NCI-H2227 (cell line): ENCODE data around the gene OSBPL8.
"Not testable (repeated sequence)": the region's sequence is repeated elsewhere in the genome, so short reads cannot be mapped to it uniquely, and the experiment has no call there.

Experiments used
- DNase-seq: peaks from one replicate; lab custom pipeline; 2025; ENCODE audit not compliant: unreplicated experiment; lab: John Stamatoyannopoulos, UW

Gene OSBPL8

GRCh38 chr12:76375470-76375869, 184.1 kb downstream of the OSBPL8 start:
- no peak for DNase-seq

DNA sequence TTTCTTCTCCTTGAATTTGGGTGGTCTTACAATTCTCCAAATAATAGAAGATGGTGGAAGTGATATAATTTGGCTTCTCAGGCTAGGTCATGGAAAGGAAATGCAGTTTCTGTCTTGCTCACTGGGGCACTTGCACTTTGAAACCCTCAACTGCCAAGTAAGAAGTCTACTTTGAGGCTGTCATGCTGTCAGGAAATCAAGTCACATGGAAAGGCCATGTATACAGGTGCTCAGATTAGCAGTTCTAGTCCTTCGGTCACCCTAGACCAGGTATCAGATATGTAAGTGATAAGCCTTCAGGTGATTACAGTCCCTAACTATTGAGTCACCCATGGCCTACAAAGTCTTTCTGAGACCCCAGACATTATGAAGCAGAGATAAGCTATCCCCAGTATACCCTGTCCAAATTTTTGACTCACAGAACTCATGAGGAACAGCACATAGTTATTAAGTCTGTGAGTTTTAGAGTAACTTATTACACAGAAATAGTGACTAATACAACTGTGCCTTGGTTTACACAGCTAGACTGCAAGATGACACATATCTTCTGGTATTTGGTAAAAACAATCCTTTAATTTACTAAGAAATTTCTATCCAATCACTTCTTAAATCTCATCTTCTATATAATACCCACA, 185.1 kb downstream of the OSBPL8 start:
- DNase-seq = no peak

GRCh38 chr12:76368230-76368629, 191.3 kb downstream of the OSBPL8 start:
- DNase-seq = no peak

DNA sequence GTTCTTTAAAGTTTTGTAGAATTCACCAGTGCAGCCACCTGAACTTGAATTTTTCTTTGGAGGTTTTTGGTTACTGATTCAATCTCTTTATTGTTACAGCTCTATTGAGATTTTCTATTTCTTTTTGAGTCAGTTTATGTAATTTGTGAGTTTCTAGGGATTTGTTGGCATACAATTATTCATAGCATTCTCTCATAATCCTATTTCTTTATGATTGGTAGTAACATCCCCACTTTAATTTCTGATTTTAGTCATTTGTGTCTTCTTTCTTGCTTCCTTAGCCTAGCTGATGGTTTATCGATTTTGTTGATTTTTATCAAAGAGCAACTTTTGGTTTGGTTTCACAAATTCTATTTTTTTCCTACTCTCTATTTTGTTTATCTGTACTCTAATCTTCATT, 193.4 kb downstream of the OSBPL8 start:
- no peak for DNase-seq

- DNase-seq = not testable (repeated sequence)
These were observed 195.4 kb downstream of the OSBPL8 start for GRCh38 chr12:76364131-76364530.

- DNase-seq = no peak
These were observed 199.3 kb downstream of the OSBPL8 start for GRCh38 chr12:76360316-76360715.

DNA sequence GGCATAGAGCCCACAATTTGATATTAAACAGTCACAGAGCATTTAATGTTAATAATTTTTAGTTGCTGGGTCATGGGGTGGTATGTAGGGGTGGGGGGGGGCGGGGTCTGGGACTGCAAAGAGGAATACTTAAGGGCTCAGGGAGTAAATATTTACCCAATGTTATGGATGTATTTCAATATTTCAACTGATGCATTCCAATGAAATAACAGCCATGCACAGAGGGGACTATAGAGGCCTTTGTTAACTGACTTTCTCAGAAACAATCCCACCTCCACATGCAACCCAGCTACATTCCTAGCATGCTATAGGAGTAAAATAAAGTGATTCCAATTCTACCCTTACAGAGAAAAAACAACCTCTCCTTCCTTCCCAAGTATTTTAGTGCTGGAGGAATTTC, 203.5 kb downstream of the OSBPL8 start:
- no peak for DNase-seq

- peak; percentile 93 for DNase-seq
These were observed 211.3 kb downstream of the OSBPL8 start, which contains the start of gene BBS10 for GRCh38 chr12:76348079-76348901. Gene BBS10 (minus strand): TSS chr12:76348415. CDS start chr12:76348358, 57 bp downstream.

DNA sequence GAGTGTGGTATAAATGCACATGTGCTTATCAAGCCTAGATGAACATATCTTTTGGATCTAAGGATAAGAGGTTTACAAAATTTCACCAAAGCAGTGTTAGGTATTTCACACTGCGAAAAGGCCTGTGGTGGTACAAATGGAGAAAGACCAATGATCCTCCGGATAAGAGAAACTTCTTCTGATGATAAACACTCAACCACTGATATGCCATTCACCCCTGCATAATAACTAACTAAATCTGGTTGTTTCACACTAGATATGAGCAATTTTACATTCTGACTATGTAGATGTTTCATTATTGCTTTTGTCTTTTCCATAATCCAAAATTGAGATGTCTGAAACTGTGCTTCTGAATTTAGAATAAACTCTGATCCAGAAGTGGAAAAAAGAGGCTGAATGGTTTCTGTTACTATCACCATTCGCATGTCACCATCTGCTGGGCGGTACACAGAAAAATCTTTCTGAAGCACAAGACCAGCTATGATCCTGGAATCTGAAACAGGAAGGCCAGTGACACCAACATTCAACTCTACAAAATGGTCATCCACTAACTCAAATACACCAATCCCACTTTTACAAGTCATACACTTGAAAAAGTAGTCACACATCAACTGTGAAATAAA, 212.7 kb downstream of the OSBPL8 start:
- peak; percentile 44 for DNase-seq

- no peak for DNase-seq
These were observed 213.3 kb downstream of the OSBPL8 start for GRCh38 chr12:76346236-76346635.

- DNase-seq = no peak
These were observed 214.0 kb downstream of the OSBPL8 start for GRCh38 chr12:76345569-76345968.

DNA sequence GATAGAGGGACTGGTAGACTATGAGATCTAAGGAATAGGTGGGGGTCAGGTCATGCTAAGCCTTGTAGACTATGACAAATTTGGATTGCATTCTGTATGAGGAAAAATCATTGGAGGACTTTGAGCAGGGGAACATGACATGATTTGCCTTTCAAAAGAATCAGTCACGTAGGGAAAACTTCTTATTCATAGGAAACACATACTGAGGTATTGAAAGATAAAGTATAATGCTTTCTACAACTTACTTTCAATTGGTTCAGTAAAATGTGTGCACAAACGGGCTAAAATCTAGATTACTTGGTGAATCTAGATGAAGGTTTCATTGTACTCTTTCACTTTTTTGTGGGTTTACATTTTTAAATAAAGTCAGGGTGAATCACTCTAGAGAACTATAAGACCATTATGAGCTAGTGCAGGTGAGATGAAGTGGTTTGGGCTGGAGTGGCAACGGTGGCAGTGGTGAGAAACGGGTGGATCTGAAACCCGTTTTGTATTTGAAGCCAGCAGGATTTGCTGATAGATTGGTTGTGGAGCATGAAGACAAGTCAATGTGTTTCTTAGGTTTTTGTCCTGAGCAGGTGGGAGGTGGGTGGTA, 218.0 kb downstream of the OSBPL8 start:
- no peak for DNase-seq

- no peak for DNase-seq
These were observed 218.7 kb downstream of the OSBPL8 start for GRCh38 chr12:76340680-76341435.

DNA sequence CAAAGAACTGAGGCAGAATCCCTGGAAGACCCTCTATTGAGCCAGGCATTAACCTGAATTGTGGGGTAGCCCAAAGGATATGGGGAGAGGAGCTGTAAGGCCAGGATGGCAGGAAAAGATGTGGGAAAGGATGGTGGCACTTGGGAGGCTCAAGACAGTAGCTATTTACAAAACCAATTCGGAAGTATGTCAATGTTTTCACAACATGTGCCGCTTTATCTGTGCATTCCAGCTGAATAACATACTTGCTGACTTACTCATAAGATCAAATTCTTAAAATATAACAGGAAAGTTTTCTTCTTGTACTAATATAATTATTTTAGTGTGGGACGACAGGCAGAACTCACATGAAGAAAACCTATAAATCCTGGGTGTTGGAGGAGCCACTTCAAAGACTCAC, 222.0 kb downstream of the OSBPL8 start:
- DNase-seq = no peak

GRCh38 chr12:76332606-76333005, 227.0 kb downstream of the OSBPL8 start:
- DNase-seq = no peak

DNA sequence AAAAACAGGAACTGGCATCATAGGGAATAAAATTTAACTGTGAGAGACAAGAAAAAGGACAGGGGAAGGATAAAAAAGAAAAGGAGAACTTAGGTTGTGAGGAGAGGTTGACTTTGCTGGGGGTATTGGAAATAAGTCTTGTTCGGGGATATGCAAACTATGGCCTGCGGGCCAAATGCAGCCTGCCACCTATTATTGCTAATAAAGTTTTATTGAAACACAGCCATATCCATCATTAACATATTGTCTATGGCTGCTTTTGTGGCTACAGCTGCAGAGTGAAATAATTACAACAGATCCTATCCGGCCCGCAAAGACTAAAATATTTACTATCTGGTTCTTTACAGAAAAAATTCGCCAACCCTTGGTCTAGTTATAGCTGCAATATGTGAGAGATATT, 230.0 kb downstream of the OSBPL8 start:
- DNase-seq = no peak

GRCh38 chr12:76329159-76329558, 230.4 kb downstream of the OSBPL8 start:
- no peak for DNase-seq

DNA sequence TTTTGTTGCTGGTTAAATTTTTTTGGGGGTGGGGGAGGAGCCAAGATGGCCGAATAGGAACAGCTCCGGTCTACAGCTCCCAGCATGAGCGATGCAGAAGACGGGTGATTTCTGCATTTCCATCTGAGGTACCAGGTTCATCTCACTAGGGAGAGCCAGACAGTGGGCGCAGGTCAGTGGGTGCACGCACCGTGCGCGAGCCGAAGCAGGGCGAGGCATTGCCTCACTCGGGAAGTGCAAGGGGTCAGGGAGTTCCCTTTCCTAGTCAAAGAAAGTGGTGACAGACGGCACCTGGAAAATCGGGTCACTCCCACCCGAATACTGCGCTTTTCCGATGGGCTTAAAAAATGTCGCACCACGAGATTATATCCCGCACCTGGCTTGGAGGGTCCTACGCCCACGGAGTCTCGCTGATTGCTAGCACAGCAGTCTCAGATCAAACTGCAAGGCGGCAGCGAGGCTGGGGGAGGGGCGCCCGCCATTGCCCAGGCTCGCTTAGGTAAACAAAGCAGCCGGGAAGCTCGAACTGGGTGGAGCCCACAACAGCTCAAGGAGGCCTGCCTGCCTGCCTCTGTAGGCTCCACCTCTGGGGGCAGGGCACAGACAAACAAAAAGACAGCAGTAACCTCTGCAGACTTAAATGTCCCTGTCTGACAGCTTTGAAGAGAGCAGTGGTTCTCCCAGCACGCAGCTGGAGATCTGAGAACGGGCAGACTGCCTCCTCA, 239.8 kb downstream of the OSBPL8 start:
- DNase-seq = not testable (repeated sequence)

DNA sequence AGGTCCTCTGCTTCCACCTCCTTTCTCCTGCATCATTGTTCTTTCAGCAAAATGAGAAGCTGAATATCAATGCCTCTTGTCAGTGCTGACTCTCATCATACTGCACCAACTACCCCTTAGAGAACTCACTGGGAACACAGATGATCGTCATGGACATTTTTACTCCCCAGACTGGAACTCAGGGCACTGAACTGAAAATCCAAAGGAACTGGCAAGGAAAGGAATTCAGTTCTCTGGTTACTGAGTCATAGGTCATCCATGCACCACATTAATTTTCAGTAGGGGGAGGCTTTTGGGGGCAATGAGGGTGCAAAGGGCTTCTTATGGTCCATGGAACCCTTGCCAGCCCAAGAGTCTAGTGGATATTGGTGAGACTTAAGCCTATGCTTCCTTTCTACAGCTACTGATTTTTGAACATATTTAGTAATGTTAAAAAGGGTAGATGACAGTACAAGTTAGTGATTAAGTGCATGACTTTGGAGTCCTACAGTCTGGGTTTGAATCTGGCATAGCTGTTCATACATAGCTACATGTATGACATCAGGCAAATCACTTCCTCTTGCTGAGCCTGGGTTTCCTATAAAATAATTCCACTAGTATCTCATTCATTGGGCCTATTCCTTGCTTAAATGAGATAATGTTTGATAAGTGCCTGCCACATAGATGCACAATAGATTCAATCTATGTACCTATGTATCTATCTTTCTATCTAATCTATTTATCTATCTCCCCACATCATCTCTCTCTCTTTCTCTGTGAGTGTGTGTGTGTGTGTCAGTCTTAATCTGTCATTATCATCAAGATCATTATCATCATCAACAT, 240.6 kb downstream of the OSBPL8 start:
- no peak for DNase-seq
